A549 treated with ZK216348 at 1 μM for 4 hours (cell line): ENCODE results near the gene ZNF467. TPM values are rescaled to one million over a fixed set of nuclear protein-coding genes. Genes with fewer than 3 reads are reported as not detected.

Experiments
- total RNA-seq: library from RNA; stranded (reverse); fragments of 200-300 nt; extraction: Qiagen RNA extraction; gene quantifications from 5 replicates; pipeline ENCODE4 v1.2.3, GENCODE V29; 2022; ENCODE audit warnings: low read depth

Gene ZNF467
- total RNA-seq = 0.45 to 1.4 TPM (median 1.3 TPM) in 5 replicates

DNA sequence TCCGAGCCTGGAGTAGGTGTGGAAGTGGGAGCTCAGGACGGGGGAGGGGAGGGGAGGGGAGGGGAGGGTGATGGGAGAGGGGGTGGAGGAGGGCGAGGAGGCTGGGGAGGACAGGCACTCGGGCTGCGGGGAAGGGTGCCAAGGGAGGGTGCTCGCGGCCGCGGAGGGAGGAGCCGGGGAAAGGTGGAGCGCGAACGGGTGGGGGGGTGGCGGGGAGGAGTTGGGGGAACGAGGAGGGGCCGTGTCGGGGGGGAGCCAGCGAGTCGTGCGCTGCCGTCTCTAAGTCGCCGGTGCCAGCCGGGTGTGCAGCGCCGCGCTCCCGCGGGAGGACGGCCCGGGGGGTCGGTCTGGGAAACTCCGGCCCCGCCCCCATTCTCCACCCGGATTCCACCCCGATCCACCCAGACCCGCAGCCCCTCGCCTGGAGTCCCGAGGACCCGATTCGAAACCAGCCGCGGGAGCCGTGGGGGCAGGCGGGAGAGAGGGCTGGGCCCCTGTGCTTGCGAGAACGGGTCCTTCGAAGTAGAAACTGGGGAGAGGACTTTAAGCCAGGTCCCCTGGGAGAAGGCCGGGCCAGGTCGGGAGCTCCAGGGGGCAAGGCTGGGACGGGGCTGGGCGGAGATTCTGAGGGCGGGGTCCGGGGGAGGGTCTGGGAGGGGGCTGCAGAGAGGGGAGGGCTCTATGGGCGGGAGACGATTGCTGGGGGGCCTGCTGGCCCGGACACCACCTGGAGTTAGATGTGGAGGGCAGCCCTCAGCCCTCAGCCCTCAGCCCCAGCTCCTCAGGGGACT lies at the start of gene ZNF467:
ZNF467 (minus strand) TSS at position 143 of the 791 bp plus-strand sequence. CDS start 2,556 bp downstream, outside the sequence.

Other genes starting within 250 kb of the ZNF467 start
- gene ZNF862, start 64.8 kb upstream of the ZNF467 start, total RNA-seq = 2.7 to 4.0 TPM (median 3.3 TPM) in 5 replicates
- gene ATP6V0E2, start 100.4 kb upstream of the ZNF467 start, total RNA-seq = 37.4 to 62.7 TPM (median 60.5 TPM) in 5 replicates